ENCODE measurements around the gene TGM3. TPM values are rescaled to one million over a fixed set of nuclear protein-coding genes. Genes with fewer than 3 reads are reported as not detected.

The TGM3 gene
- total and polyA plus RNA-seq, 2 donors: not detected

- no peak overlapping the region for H3K4me3 ChIP-seq (ENCODE audit: low read depth, low read length)
- no peaks in the 10 kb centered on the region for H3K4me1 ChIP-seq (ENCODE audit: insufficient read depth)
- 62% methylated on average over 9 of the region's 9 CpGs for WGBS
- no peaks in the 10 kb centered on the region for H3K36me3 ChIP-seq (ENCODE audit: insufficient read depth)
- no peak overlapping the region for H3K27ac ChIP-seq (ENCODE audit: low read depth)
- no peak for DNase-seq (ENCODE audit: extremely low spot score)
These were observed 9.7 kb downstream of the TGM3 start for GRCh38 chr20:2305479-2305878.

- Histone ChIP-seq H3K4me1 (ENCODE audit: insufficient read depth) (no peaks in the 10 kb centered on the region), H3K36me3 (ENCODE audit: insufficient read depth) (no peaks in the 10 kb centered on the region), H3K27ac (ENCODE audit: low read depth) (no peak overlapping the region), H3K4me3 (ENCODE audit: low read depth, low read length) (no peak overlapping the region)
- 73% methylated on average over 2 of the region's 2 CpGs for WGBS
- no peak for DNase-seq (ENCODE audit: extremely low spot score)
These were observed 10.1 kb downstream of the TGM3 start for GRCh38 chr20:2305946-2306345.

- DNase-seq (ENCODE audit: extremely low spot score): no peak
- Histone ChIP-seq H3K27ac (ENCODE audit: low read depth) (no peak overlapping the region), H3K4me1 (ENCODE audit: insufficient read depth) (no peaks in the 10 kb centered on the region), H3K36me3 (ENCODE audit: insufficient read depth) (no peaks in the 10 kb centered on the region), H3K4me3 (ENCODE audit: low read depth, low read length) (no peak overlapping the region)
- WGBS: 85% methylated on average over 4 of the region's 4 CpGs
These were observed 11.3 kb downstream of the TGM3 start for GRCh38 chr20:2307136-2307535.

GRCh38 chr20:2311329-2311728 is 15.5 kb downstream of the TGM3 start:
- 91% methylated on average over 3 of the region's 3 CpGs for WGBS
- H3K4me1 ChIP-seq (ENCODE audit: insufficient read depth): no peaks in the 10 kb centered on the region
- no peak for DNase-seq (ENCODE audit: extremely low spot score)
- H3K4me3 ChIP-seq (ENCODE audit: low read depth, low read length): no peak overlapping the region
- no peak overlapping the region for H3K27ac ChIP-seq (ENCODE audit: low read depth)
- H3K36me3 ChIP-seq (ENCODE audit: insufficient read depth): no peaks in the 10 kb centered on the region

- no peak overlapping the region for H3K4me3 ChIP-seq (ENCODE audit: low read depth, low read length)
- no peak overlapping the region for H3K27ac ChIP-seq (ENCODE audit: low read depth)
- no peaks in the 10 kb centered on the region for H3K4me1 ChIP-seq (ENCODE audit: insufficient read depth)
- no peaks in the 10 kb centered on the region for H3K36me3 ChIP-seq (ENCODE audit: insufficient read depth)
- 88% methylated on average over 8 of the region's 8 CpGs for WGBS
- no peak for DNase-seq (ENCODE audit: extremely low spot score)
These were observed 17.1 kb downstream of the TGM3 start for GRCh38 chr20:2312876-2313275.

GRCh38 chr20:2313316-2313715 is 17.5 kb downstream of the TGM3 start:
- Histone ChIP-seq H3K4me1 (ENCODE audit: insufficient read depth) (no peaks in the 10 kb centered on the region), H3K27ac (ENCODE audit: low read depth) (no peak overlapping the region), H3K4me3 (ENCODE audit: low read depth, low read length) (no peak overlapping the region), H3K36me3 (ENCODE audit: insufficient read depth) (no peaks in the 10 kb centered on the region)
- 74% methylated on average over 3 of the region's 3 CpGs for WGBS
- DNase-seq (ENCODE audit: extremely low spot score): no peak

- no peak for DNase-seq (ENCODE audit: extremely low spot score)
- no peak overlapping the region for H3K4me3 ChIP-seq (ENCODE audit: low read depth, low read length)
- H3K27ac ChIP-seq (ENCODE audit: low read depth): no peak overlapping the region
- H3K36me3 ChIP-seq (ENCODE audit: insufficient read depth): no peaks in the 10 kb centered on the region
- 35% methylated on average over 8 of the region's 8 CpGs for WGBS
- no peaks in the 10 kb centered on the region for H3K4me1 ChIP-seq (ENCODE audit: insufficient read depth)
These were observed 19.1 kb downstream of the TGM3 start for GRCh38 chr20:2314759-2315439.

- 67% methylated on average over 1 of the region's 1 CpG for WGBS
- H3K4me3 ChIP-seq (ENCODE audit: low read depth, low read length): no peak overlapping the region
- DNase-seq (ENCODE audit: extremely low spot score): no peak
- no peaks in the 10 kb centered on the region for H3K4me1 ChIP-seq (ENCODE audit: insufficient read depth)
- no peaks in the 10 kb centered on the region for H3K36me3 ChIP-seq (ENCODE audit: insufficient read depth)
- H3K27ac ChIP-seq (ENCODE audit: low read depth): no peak overlapping the region
These were observed 19.6 kb downstream of the TGM3 start for GRCh38 chr20:2315440-2315778.

- no peak overlapping the region for H3K4me3 ChIP-seq (ENCODE audit: low read depth, low read length)
- DNase-seq (ENCODE audit: extremely low spot score): no peak
- no peaks in the 10 kb centered on the region for H3K4me1 ChIP-seq (ENCODE audit: insufficient read depth)
- 92% methylated on average over 14 of the region's 14 CpGs for WGBS
- no peak overlapping the region for H3K27ac ChIP-seq (ENCODE audit: low read depth)
- H3K36me3 ChIP-seq (ENCODE audit: insufficient read depth): no peaks in the 10 kb centered on the region
These were observed 21.2 kb downstream of the TGM3 start for GRCh38 chr20:2316847-2317495.

GRCh38 chr20:2320813-2321658 is 25.2 kb downstream of the TGM3 start:
- no peak overlapping the region for H3K4me3 ChIP-seq (ENCODE audit: low read depth, low read length)

GRCh38 chr20:2323051-2323450 is 27.2 kb downstream of the TGM3 start:
- DNase-seq (ENCODE audit: extremely low spot score): no peak
- Histone ChIP-seq H3K4me1 (ENCODE audit: insufficient read depth) (no peaks in the 10 kb centered on the region), H3K4me3 (ENCODE audit: low read depth, low read length) (no peak overlapping the region), H3K36me3 (ENCODE audit: insufficient read depth) (no peaks in the 10 kb centered on the region), H3K27ac (ENCODE audit: low read depth) (no peak overlapping the region)
- 89% methylated on average over 2 of the region's 2 CpGs for WGBS

More at GRCh38 chr20:2320813-2321658, 25.2 kb downstream of the TGM3 start:
- H3K27ac ChIP-seq (ENCODE audit: low read depth): no peak overlapping the region
- WGBS: 38% methylated on average over 6 of the region's 6 CpGs
- no peaks in the 10 kb centered on the region for H3K36me3 ChIP-seq (ENCODE audit: insufficient read depth)
- DNase-seq (ENCODE audit: extremely low spot score): no peak
- no peaks in the 10 kb centered on the region for H3K4me1 ChIP-seq (ENCODE audit: insufficient read depth)

- Histone ChIP-seq H3K36me3 (ENCODE audit: insufficient read depth) (no peaks in the 10 kb centered on the region), H3K4me1 (ENCODE audit: insufficient read depth) (no peaks in the 10 kb centered on the region), H3K27ac (ENCODE audit: low read depth) (no peak overlapping the region), H3K4me3 (ENCODE audit: low read depth, low read length) (no peak overlapping the region)
- WGBS: 46% methylated on average over 2 of the region's 2 CpGs
- no peak for DNase-seq (ENCODE audit: extremely low spot score)
These were observed 30.2 kb downstream of the TGM3 start for GRCh38 chr20:2326046-2326445.

GRCh38 chr20:2327620-2328555 is 32.1 kb downstream of the TGM3 start:
- 91% methylated on average over 30 of the region's 30 CpGs for WGBS
- Histone ChIP-seq H3K4me3 (ENCODE audit: low read depth, low read length) (no peak overlapping the region), H3K4me1 (ENCODE audit: insufficient read depth) (no peaks in the 10 kb centered on the region), H3K27ac (ENCODE audit: low read depth) (no peak overlapping the region), H3K36me3 (ENCODE audit: insufficient read depth) (no peaks in the 10 kb centered on the region)
- DNase-seq (ENCODE audit: extremely low spot score): no peak
